Measurements from ENCODE around the gene MOK. TPM values are rescaled to one million over a fixed set of nuclear protein-coding genes. Genes with fewer than 3 reads are reported as not detected.
A peak's percentile ranks its signal among the peaks of the same experiment; 100 is the strongest.

The MOK gene
- polyA plus RNA-seq, 1 donor from 2014 or later = 63.6 TPM

GRCh38 chr14:102272392-102272791 lies 32.6 kb downstream of the MOK start:
- Histone ChIP-seq H2AFZ (ENCODE audit: low read depth, low read length) (no peak overlapping the region), H3K79me2 (replicated peaks; ENCODE audit: insufficient read depth, low read length) (no peaks in the 10 kb centered on the region), H3K4me3 (ENCODE audit: low read length) (no peak overlapping the region), H4K20me1 (ENCODE audit: insufficient read depth) (no peaks in the 10 kb centered on the region), H3K4me2 (ENCODE audit: low read length) (no peak overlapping the region), H3F3A (ENCODE audit: insufficient read depth, low read length, poor library complexity, severe bottlenecking) (no peaks in the 10 kb centered on the region), H3K27me3 (ENCODE audit: insufficient read depth, low read depth, low read length) (no peaks in the 10 kb centered on the region), H3K27ac (ENCODE audit: low read length) (no peak overlapping the region), H3K9me2 (ENCODE audit: insufficient read depth, low read length) (no peaks in the 10 kb centered on the region), H3K36me3 (ENCODE audit: insufficient read depth, low read length) (no peaks in the 10 kb centered on the region), H3K9me3 (ENCODE audit: low read length) (no peaks in the 10 kb centered on the region), H3K9ac (ENCODE audit: low read length) (no peak overlapping the region)
- TF ChIP-seq SMC3 (conservative IDR thresholded peaks at IDR 0.05; ENCODE audit: poor library complexity) (no peak), POLR2AphosphoS5 (IDR thresholded peaks at IDR 0.05) (no peak), EP300 (conservative IDR thresholded peaks at IDR 0.05; ENCODE audit: poor library complexity, severe bottlenecking) (no peak), EZH2 (IDR thresholded peaks at IDR 0.05; ENCODE audit: borderline replicate concordance, insufficient read depth, low read length, poor library complexity, severe bottlenecking) (no peak), MXI1 (conservative IDR thresholded peaks at IDR 0.05; ENCODE audit: poor library complexity, severe bottlenecking) (no peak), RAD21 (conservative IDR thresholded peaks at IDR 0.05) (no peak), CTCF (IDR thresholded peaks at IDR 0.05; ENCODE audit: poor library complexity, severe bottlenecking) (no peak), TAF1 (IDR thresholded peaks at IDR 0.05; ENCODE audit: low read depth) (no peak), REST (IDR thresholded peaks at IDR 0.05; ENCODE audit: borderline replicate concordance) (no peak)

- no peak overlapping the region for H3K4me2 ChIP-seq (ENCODE audit: low read length)
- no peaks in the 10 kb centered on the region for H3K36me3 ChIP-seq (ENCODE audit: insufficient read depth, low read length)
- H3K27ac ChIP-seq (ENCODE audit: low read length) = no peak overlapping the region
- H3K4me3 ChIP-seq (ENCODE audit: low read length) = no peak overlapping the region
- no peaks in the 10 kb centered on the region for H4K20me1 ChIP-seq (ENCODE audit: insufficient read depth)
- H2AFZ ChIP-seq (ENCODE audit: low read depth, low read length) = no peak overlapping the region
- no peaks in the 10 kb centered on the region for H3K79me2 ChIP-seq (replicated peaks; ENCODE audit: insufficient read depth, low read length)
- peak overlapping the region; percentile 14 for H3K9ac ChIP-seq (ENCODE audit: low read length)
- no peaks in the 10 kb centered on the region for H3K9me2 ChIP-seq (ENCODE audit: insufficient read depth, low read length)
- no peaks in the 10 kb centered on the region for H3K27me3 ChIP-seq (ENCODE audit: insufficient read depth, low read depth, low read length)
- H3F3A ChIP-seq (ENCODE audit: insufficient read depth, low read length, poor library complexity, severe bottlenecking) = no peaks in the 10 kb centered on the region
- TF ChIP-seq MXI1 (conservative IDR thresholded peaks at IDR 0.05; ENCODE audit: poor library complexity, severe bottlenecking) (no peak), RAD21 (conservative IDR thresholded peaks at IDR 0.05) (no peak), EP300 (conservative IDR thresholded peaks at IDR 0.05; ENCODE audit: poor library complexity, severe bottlenecking) (no peak), EZH2 (IDR thresholded peaks at IDR 0.05; ENCODE audit: borderline replicate concordance, insufficient read depth, low read length, poor library complexity, severe bottlenecking) (no peak), CTCF (IDR thresholded peaks at IDR 0.05; ENCODE audit: poor library complexity, severe bottlenecking) (no peak), SMC3 (conservative IDR thresholded peaks at IDR 0.05; ENCODE audit: poor library complexity) (no peak), REST (IDR thresholded peaks at IDR 0.05; ENCODE audit: borderline replicate concordance) (no peak), TAF1 (IDR thresholded peaks at IDR 0.05; ENCODE audit: low read depth) (no peak), POLR2AphosphoS5 (IDR thresholded peaks at IDR 0.05) (no peak)
- H3K9me3 ChIP-seq (ENCODE audit: low read length) = no peaks in the 10 kb centered on the region
These were observed 40.2 kb downstream of the MOK start for GRCh38 chr14:102264775-102265174.

Measured in neural cell (in vitro differentiated cells).